Measurements from ENCODE around the gene ITGB7. TPM values are rescaled to one million over a fixed set of nuclear protein-coding genes. Genes with fewer than 3 reads are reported as not detected.

Gene ITGB7

DNA sequence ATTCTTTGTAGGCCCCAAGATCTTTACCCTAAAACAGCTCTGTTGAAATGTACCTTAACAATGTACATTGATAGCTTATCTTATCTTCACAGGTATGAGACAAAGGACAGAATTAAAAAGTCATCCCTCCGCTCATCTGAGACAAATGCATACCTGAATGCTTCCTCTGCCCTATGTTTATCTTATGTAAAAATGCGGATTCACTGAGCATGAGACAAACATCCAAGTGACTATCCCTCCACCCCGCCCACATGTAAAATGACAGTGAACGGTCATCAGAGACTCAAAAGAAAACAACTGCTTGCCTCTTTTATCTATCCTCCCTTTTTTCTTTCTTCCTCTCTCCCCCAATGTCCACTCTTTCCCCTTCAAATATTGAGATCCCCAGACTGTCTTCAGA is 63.7 kb downstream of the ITGB7 start:
- no peaks in the 10 kb centered on the region for H3K36me3 ChIP-seq (ENCODE audit: insufficient read depth, low read length)
- no peak overlapping the region for H3K9ac ChIP-seq (ENCODE audit: low read depth, low read length)
- H3K4me1 ChIP-seq (ENCODE audit: control insufficient read depth, insufficient read depth, low read length) = no peaks in the 10 kb centered on the region
- H3K4me2 ChIP-seq (ENCODE audit: low read length) = no peak overlapping the region
- H3K27me3 ChIP-seq (ENCODE audit: control insufficient read depth, insufficient read depth, low read length) = no peaks in the 10 kb centered on the region
- no peaks in the 10 kb centered on the region for H3K9me3 ChIP-seq (replicated peaks; ENCODE audit: low read length)
- no peak overlapping the region for H3K4me3 ChIP-seq (ENCODE audit: low read length)

Small RNA genes lying within 50 kb of the gene (small RNA-seq; reads per million reads assigned to genes)
- gene HIGD1AP1 = not detected
